ENCODE data around the gene DPP6.

- no peak for TF ChIP-seq ZBTB8A (IDR thresholded peaks at IDR 0.05; ENCODE audit: partially characterized antibody)
- no peak for TF ChIP-seq CTCF (IDR thresholded peaks at IDR 0.05 in 2 of 3, conservative IDR thresholded peaks at IDR 0.05 in 1 of 3; ENCODE audit: insufficient read depth in 2 of 3, low read depth in 1 of 3, low read length in 3 of 3)
- no peak for TF ChIP-seq SNAPC5 (CRISPR knock-in tag; IDR thresholded peaks at IDR 0.05)
- TF ChIP-seq NR3C1 (CRISPR knock-in tag; IDR thresholded peaks at IDR 0.05), result no peak
- TF ChIP-seq ZNF263 (CRISPR knock-in tag; IDR thresholded peaks at IDR 0.05; ENCODE audit: borderline replicate concordance), result no peak
- TF ChIP-seq TEAD2 (tag; IDR thresholded peaks at IDR 0.05), result no peak
- no peak for TF ChIP-seq ZNF318 (IDR thresholded peaks at IDR 0.05; ENCODE audit: borderline replicate concordance in 1 of 2, low read depth in 1 of 2)
- no peak for TF ChIP-seq NR1H2 (CRISPR knock-in tag; IDR thresholded peaks at IDR 0.05)
Measured at GRCh38 chr7:154905146-154905545, 852.9 kb downstream of the DPP6 start.
